Transverse colon (tissue), 4 donors: Measurements from ENCODE around the gene MED31. TPM values are rescaled to one million over a fixed set of nuclear protein-coding genes. Genes with fewer than 3 reads are reported as not detected.

ENCODE experiments used
- DNase-seq: peaks from one replicate; pipeline ENCODE4 v3.0.0-alpha.2; 2019
- H3K27ac ChIP-seq, 4 donors: fragments of 200-600 bp; sonication (generic); 2 replicates each; pipeline ENCODE4 v1.5.1; 2016 to 2018; ENCODE audit warnings: inconsistent platforms in 4 of 4
- H3K27me3 ChIP-seq: fragments of 200-600 bp; sonication (generic); 2 replicates; pipeline ENCODE4 v1.5.1; 2017; ENCODE audit warnings: inconsistent platforms
- H3K36me3 ChIP-seq, 4 donors: fragments of 200-600 bp; sonication (generic); 2 replicates each; pipeline ENCODE4 v1.5.1; 2017 to 2019; ENCODE audit warnings: inconsistent platforms in 4 of 4
- H3K4me1 ChIP-seq, 4 donors: fragments of 200-600 bp; sonication (generic); 2 replicates each; pipeline ENCODE4 v1.5.1; 2017 to 2020; ENCODE audit warnings: inconsistent platforms in 4 of 4
- H3K4me3 ChIP-seq, 4 donors: fragments of 200-600 bp; sonication (generic); 1 replicate in 1 of 4; 2 replicates in 3 of 4; pipeline versions ENCODE4 v1.5.1 to v1.6.1; 2017 to 2019; ENCODE audit warnings: inconsistent platforms in 4 of 4
- H3K9me3 ChIP-seq, 2 donors: fragments of 200-600 bp; sonication (generic); 2 replicates each; pipeline ENCODE4 v1.5.1; 2017 to 2019; ENCODE audit warnings: inconsistent platforms in 2 of 2
- CTCF ChIP-seq, 5 experiments: fragments of 200-600 bp in 3 of 5; fragments of 450-650 bp in 2 of 5; sonication (generic) in 3 of 5; IDR thresholded peaks; 1 replicate in 2 of 5; 2 replicates in 3 of 5; pipeline ENCODE4 v1.5.1; 2016 to 2017; ENCODE audit warnings: antibody characterized with exemption in 5 of 5, inconsistent platforms in 3 of 5, mild to moderate bottlenecking in 2 of 5, moderate library complexity in 1 of 5
- EP300 ChIP-seq: sonication (generic); formaldehyde crosslinking; IDR thresholded peaks from one replicate; pipeline ENCODE4 v1.6.1; 2017; ENCODE audit warnings: antibody characterized with exemption, low read depth
- POLR2A ChIP-seq: fragments of 450-650 bp; IDR thresholded peaks from one replicate; pipeline ENCODE4 v1.6.1; 2016; ENCODE audit warnings: antibody characterized with exemption, mild to moderate bottlenecking, moderate library complexity
- POLR2AphosphoS5 ChIP-seq, 3 donors: sonication (generic); formaldehyde crosslinking; IDR thresholded peaks; one replicate each; pipeline ENCODE4 v1.6.1; 2016; ENCODE audit warnings: antibody characterized with exemption in 3 of 3
- WGBS, 2 donors: methylation state at CpG; one replicate each; pipeline ENCODE4 v1.1.5; 2018; ENCODE audit warnings: low coverage in 1 of 2; 5-methylcytosine and 5-hydroxymethylcytosine counted together
- in situ Hi-C, 4 donors: fragments of 200-750 bp; cut with MboI; loops; one replicate each; pipeline versions ENCODE4 v1.15.0 to v1.15.1; 2017; ENCODE audit warnings: low sequenced_read_pairs in 3 of 4, low pct_ligation_motif_present in 1 of 4, low pct_unique_long_range_greater_than_20kb in 1 of 4
- intact Hi-C: fragments of 100-400 bp; cut with DNase I; formaldehyde crosslinking; loops from one replicate; pipeline ENCODE4 v1.15.1; 2023; ENCODE audit warnings: low total_unique reads
- total RNA-seq, 4 donors: library from RNA; depleted of rRNA; stranded (reverse); fragments of >200 nt; gene quantifications; one replicate each; pipeline ENCODE4 v1.1.0, GENCODE V29; 2016

MED31 gene
- total RNA-seq, 4 donors from 2014 or later: 1.2 to 36.3 (median 5.9) TPM

- Histone ChIP-seq H3K36me3 (no peaks in the 10 kb centered on the region), H3K27ac (no peak overlapping the region), H3K4me1 (no peaks in the 10 kb centered on the region), H3K27me3 (peaks cover 33% of the 10 kb centered on the region), H3K9me3 (no peaks in the 10 kb centered on the region), H3K4me3 (no peak overlapping the region)
- in situ Hi-C loops: loop anchor here in 1 of 4 donors (25.0 kb wide), 1 partner anchor 103 kb away; the partner anchor contains the start of gene FBXO39
- TF ChIP-seq EP300 (no peak), POLR2AphosphoS5 (IDR thresholded peaks at IDR 0.05) (no peak), POLR2A (no peak), CTCF (IDR thresholded peaks at IDR 0.05) (no peak)
- intact Hi-C loops: no loop called here
- no peak for DNase-seq
- 91% methylated on average over 3 of the region's 3 CpGs; no CpG with 5 or more reads in 1 of the 2 donors for WGBS, 2 donors
These were observed 32.5 kb upstream of the MED31 start for GRCh38 chr17:6683730-6684459.

- Histone ChIP-seq H3K4me1 (no peaks in the 10 kb centered on the region), H3K27me3 (peaks cover 40% of the 10 kb centered on the region), H3K27ac (no peak overlapping the region), H3K9me3 (no peaks in the 10 kb centered on the region), H3K4me3 (no peak overlapping the region), H3K36me3 (no peaks in the 10 kb centered on the region)
- DNase-seq: no peak
- intact Hi-C loops: no loop called here
- no peak for TF ChIP-seq POLR2AphosphoS5 (IDR thresholded peaks at IDR 0.05)
- TF ChIP-seq CTCF (IDR thresholded peaks at IDR 0.05): no peak
- no peak for TF ChIP-seq POLR2A
- no peak for TF ChIP-seq EP300
- 85% methylated on average over 3 of the region's 3 CpGs; no CpG with 5 or more reads in 1 of the 2 donors for WGBS, 2 donors
- in situ Hi-C loops: loop anchor here in 1 of 4 donors (25.0 kb wide), 1 partner anchor 104 kb away; the partner anchor contains the start of gene FBXO39
These were observed 31.8 kb upstream of the MED31 start for GRCh38 chr17:6683081-6683684.

- Histone ChIP-seq H3K4me1 (no peaks in the 10 kb centered on the region), H3K27me3 (peaks cover 45% of the 10 kb centered on the region), H3K36me3 (no peaks in the 10 kb centered on the region), H3K27ac (no peak overlapping the region), H3K4me3 (no peak overlapping the region), H3K9me3 (no peaks in the 10 kb centered on the region)
- TF ChIP-seq EP300: no peak
- TF ChIP-seq POLR2A: no peak
- no peak for TF ChIP-seq POLR2AphosphoS5 (IDR thresholded peaks at IDR 0.05)
- TF ChIP-seq CTCF (IDR thresholded peaks at IDR 0.05): no peak
- in situ Hi-C loops: loop anchor here in 1 of 4 donors (25.0 kb wide), 1 partner anchor 105 kb away; the partner anchor contains the start of gene FBXO39
- DNase-seq: no peak
- WGBS, 2 donors: 77 to 85% methylated on average over 2 to 4 of the region's 4 CpGs
- intact Hi-C loops: no loop called here
These were observed 30.9 kb upstream of the MED31 start for GRCh38 chr17:6682339-6682738.

GRCh38 chr17:6681671-6682070 is 30.3 kb upstream of the MED31 start:
- Histone ChIP-seq H3K9me3 (no peaks in the 10 kb centered on the region), H3K27ac (no peak overlapping the region), H3K4me3 (no peak overlapping the region), H3K4me1 (no peaks in the 10 kb centered on the region), H3K27me3 (peaks cover 51% of the 10 kb centered on the region), H3K36me3 (no peaks in the 10 kb centered on the region)
- WGBS, 2 donors: 70% methylated on average over 5 of the region's 5 CpGs; no CpG with 5 or more reads in 1 of the 2 donors
- intact Hi-C loops (no loop called here), in situ Hi-C loops (loop anchor here in 1 of 4 donors (25.0 kb wide), 1 partner anchor 106 kb away; the partner anchor contains the start of gene FBXO39)
- DNase-seq: no peak
- no peak for TF ChIP-seq EP300
